T-helper 1 cell treated with Interleukin-12 subunit alpha and Interleukin-12 subunit beta and Interleukin-4 antibody, amounts not matched to agents 30 μg/mL and 1 μg/mL, for 36 hours (primary cell): ENCODE results near the gene WDR1.

Experiments used
- H3K27ac Mint-ChIP-seq: one replicate; pipeline ENCODE4 v1.8.0; 2021; ENCODE audit warnings: mild to moderate bottlenecking, mixed read lengths
- H3K27me3 Mint-ChIP-seq: one replicate; pipeline ENCODE4 v1.8.0; 2021; ENCODE audit warnings: low read depth, mixed read lengths
- H3K36me3 Mint-ChIP-seq: one replicate; pipeline ENCODE4 v1.8.0; 2021; ENCODE audit warnings: low read depth, mixed read lengths
- H3K4me1 Mint-ChIP-seq: one replicate; pipeline ENCODE4 v1.8.0; 2021; ENCODE audit warnings: low read depth, mixed read lengths
- H3K4me3 Mint-ChIP-seq: one replicate; pipeline ENCODE4 v1.8.0; 2021; ENCODE audit warnings: mild to moderate bottlenecking, moderate library complexity, mixed read lengths
- H3K9me3 Mint-ChIP-seq: one replicate; pipeline ENCODE4 v1.8.0; 2021; ENCODE audit warnings: mixed read lengths

WDR1 gene

DNA sequence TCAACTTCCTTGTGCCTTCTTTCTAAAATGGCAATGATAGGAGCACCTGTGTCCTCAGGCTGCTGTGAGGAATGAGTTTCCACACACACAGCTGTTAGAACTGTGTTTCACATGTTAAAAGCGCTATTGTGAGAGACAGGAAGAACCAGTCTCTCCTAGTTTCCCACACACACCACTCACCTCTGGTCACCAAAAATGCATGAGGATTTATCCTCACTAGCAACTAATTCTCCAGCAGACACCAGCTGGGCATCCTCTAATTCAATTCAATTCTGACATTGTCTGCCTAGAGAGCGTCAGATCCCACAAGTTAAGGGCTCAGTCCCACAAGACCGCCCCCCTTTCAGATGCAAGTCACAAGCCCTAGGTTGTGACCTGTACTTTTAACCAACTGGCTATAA lies 66.3 kb downstream of the WDR1 start:
- no peak overlapping the region for H3K27ac Mint-ChIP-seq
- H3K9me3 Mint-ChIP-seq: no peaks in the 10 kb centered on the region
- peaks cover 11% of the 10 kb centered on the region for H3K4me1 Mint-ChIP-seq
- H3K36me3 Mint-ChIP-seq: peaks cover 3% of the 10 kb centered on the region
- no peaks in the 10 kb centered on the region for H3K27me3 Mint-ChIP-seq
- H3K4me3 Mint-ChIP-seq: no peak overlapping the region

- Mint-ChIP-seq H3K9me3 (no peaks in the 10 kb centered on the region), H3K4me3 (no peak overlapping the region), H3K4me1 (peaks cover 11% of the 10 kb centered on the region), H3K27me3 (no peaks in the 10 kb centered on the region), H3K27ac (no peak overlapping the region), H3K36me3 (peaks cover 3% of the 10 kb centered on the region)
Observed at GRCh38 chr4:10048941-10049697, 67.5 kb downstream of the WDR1 start.

DNA sequence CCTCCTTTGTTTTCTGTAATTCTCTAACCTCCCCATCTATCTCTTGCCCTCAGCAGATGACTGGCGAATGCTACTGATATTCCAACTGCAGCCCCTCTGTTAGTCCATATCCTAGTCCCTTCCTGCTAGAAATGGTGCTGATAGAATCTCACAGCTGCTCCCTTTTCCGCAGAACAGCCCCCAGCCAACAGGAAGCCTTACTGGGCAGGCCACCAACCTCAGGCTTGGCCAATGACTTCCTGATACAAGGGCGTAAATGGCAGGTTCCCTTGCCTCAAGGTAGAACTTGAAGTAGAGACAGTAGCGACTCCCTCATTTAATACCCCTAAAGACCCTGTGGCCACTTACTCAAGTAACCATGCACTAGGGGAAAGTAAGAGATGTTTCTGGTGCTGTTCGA lies 68.6 kb downstream of the WDR1 start:
- H3K27me3 Mint-ChIP-seq: no peaks in the 10 kb centered on the region
- H3K27ac Mint-ChIP-seq: no peak overlapping the region
- no peak overlapping the region for H3K4me3 Mint-ChIP-seq
- peaks cover 11% of the 10 kb centered on the region for H3K4me1 Mint-ChIP-seq
- H3K36me3 Mint-ChIP-seq: peaks cover 3% of the 10 kb centered on the region
- peaks cover 1% of the 10 kb centered on the region for H3K9me3 Mint-ChIP-seq

GRCh38 chr4:10046471-10046870 lies 70.1 kb downstream of the WDR1 start:
- H3K9me3 Mint-ChIP-seq: peaks cover 9% of the 10 kb centered on the region
- no peak overlapping the region for H3K4me3 Mint-ChIP-seq
- H3K4me1 Mint-ChIP-seq: peaks cover 11% of the 10 kb centered on the region
- no peak overlapping the region for H3K27ac Mint-ChIP-seq
- peaks cover 9% of the 10 kb centered on the region for H3K36me3 Mint-ChIP-seq
- no peaks in the 10 kb centered on the region for H3K27me3 Mint-ChIP-seq

DNA sequence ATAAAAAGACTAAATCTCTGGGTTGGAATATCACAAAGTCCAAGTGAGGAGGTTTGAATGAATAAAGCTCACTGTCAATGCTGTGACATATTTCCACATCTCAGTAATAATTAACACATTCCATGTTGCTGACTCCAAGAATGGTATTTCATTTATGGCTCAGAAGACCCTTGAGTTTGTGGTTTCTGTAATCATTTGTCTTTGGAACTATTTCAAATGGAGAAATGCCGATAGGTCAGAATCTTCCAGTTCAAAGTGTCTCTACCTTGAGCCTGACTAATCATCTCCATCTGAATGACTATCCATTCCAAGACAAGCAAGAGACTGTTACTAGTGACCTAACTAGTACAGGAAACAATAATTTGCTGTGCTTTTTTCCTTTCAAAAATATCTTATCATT lies 71.1 kb downstream of the WDR1 start:
- no peaks in the 10 kb centered on the region for H3K27me3 Mint-ChIP-seq
- H3K27ac Mint-ChIP-seq: no peak overlapping the region
- peaks cover 11% of the 10 kb centered on the region for H3K4me1 Mint-ChIP-seq
- peaks cover 9% of the 10 kb centered on the region for H3K9me3 Mint-ChIP-seq
- no peak overlapping the region for H3K4me3 Mint-ChIP-seq
- H3K36me3 Mint-ChIP-seq: peaks cover 9% of the 10 kb centered on the region

DNA sequence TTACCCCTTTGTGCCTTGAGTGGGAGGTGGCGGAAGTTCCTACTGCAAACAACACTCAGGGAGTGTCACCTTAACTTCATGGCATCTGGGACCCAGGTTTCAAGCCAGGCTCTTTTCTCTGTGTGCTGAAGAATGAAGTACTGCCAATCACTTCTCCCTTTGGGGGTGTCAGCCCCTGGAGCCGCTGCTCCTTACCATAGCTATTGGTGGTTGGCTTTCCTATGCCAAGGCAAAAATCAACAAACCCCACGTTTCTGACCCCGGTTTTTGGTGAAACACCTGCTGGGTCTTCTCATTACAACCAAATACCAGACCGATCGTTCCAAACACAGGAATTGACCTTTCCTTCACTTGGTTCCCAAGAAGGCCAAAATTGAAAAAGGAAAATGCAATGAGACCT lies 75.6 kb downstream of the WDR1 start:
- no peak overlapping the region for H3K4me3 Mint-ChIP-seq
- H3K9me3 Mint-ChIP-seq: peaks cover 9% of the 10 kb centered on the region
- no peak overlapping the region for H3K27ac Mint-ChIP-seq
- H3K4me1 Mint-ChIP-seq: no peaks in the 10 kb centered on the region
- H3K36me3 Mint-ChIP-seq: peaks cover 6% of the 10 kb centered on the region
- H3K27me3 Mint-ChIP-seq: no peaks in the 10 kb centered on the region

DNA sequence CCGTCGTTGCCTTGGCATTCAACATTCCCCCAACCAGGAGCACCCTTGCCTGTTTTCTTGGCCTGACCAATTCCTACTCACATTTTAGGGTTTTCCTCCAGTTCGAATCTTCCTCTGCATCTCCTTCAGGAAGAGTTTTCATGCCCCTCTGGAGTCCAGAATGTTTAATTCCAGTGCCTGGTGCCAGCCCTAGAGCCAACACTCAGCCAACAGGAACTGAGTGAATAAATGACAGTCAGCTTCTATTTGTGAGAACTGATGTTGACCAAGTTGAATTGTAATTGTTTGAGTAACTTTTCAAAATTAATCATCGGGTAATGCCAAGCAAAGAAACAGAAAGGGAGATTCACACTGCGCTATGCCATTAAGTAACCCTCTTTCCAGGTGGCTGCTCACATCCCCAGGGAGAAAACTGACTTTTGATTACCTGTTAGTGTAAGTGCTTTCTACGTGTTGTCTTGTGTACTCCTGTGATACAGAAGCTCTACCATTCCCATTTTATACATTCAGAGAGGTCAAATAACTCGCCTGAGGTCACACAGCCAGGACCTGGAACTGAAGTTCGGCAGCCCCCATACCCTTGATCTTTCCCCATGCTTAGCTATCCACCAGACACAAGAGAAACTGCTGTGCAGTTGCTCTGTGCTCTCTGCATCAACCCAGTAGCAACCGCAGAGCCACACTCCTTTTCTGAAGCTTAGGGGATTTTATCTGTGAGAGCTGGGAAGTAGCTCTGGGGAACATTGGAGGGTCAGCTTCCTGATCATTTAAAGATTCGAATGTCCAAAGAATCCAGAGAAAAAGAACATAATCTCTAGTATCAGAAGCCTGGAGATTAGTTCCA lies 76.3 kb downstream of the WDR1 start:
- Mint-ChIP-seq H3K9me3 (peaks cover 9% of the 10 kb centered on the region), H3K27ac (no peak overlapping the region), H3K36me3 (peaks cover 6% of the 10 kb centered on the region), H3K4me1 (no peaks in the 10 kb centered on the region), H3K27me3 (no peaks in the 10 kb centered on the region), H3K4me3 (no peak overlapping the region)

DNA sequence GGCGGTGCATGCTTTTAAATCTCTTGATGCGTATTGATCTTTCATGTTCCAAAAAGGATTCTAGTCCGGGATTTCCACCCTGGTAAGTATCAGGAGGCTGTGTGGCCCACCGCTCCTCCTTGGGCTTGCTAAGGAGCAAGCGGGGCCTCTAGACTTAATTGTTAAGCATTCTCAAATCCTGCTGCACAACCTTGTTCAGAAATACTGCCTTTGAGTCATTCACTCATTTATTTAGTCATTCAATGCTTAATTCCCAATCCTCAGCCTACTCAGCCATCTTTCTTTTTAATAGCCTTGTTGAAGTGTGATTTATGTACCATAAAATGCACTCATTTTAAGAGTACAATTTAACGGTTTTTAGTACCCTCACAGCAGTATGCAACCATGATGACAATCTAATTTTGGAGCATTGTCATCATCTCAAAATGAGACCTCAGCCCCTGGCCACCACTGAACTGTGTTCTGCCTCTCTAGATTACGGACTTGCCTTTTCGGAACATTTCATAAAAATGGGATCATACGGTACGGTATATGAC lies 79.7 kb downstream of the WDR1 start:
- Mint-ChIP-seq H3K36me3 (no peaks in the 10 kb centered on the region), H3K4me1 (peaks cover 12% of the 10 kb centered on the region), H3K27me3 (no peaks in the 10 kb centered on the region), H3K9me3 (no peaks in the 10 kb centered on the region), H3K4me3 (no peak overlapping the region), H3K27ac (no peak overlapping the region)

GRCh38 chr4:10035130-10035529 lies 81.5 kb downstream of the WDR1 start:
- no peak overlapping the region for H3K27ac Mint-ChIP-seq
- H3K4me1 Mint-ChIP-seq: peaks cover 12% of the 10 kb centered on the region
- H3K27me3 Mint-ChIP-seq: no peaks in the 10 kb centered on the region
- no peaks in the 10 kb centered on the region for H3K36me3 Mint-ChIP-seq
- H3K4me3 Mint-ChIP-seq: no peak overlapping the region
- H3K9me3 Mint-ChIP-seq: no peaks in the 10 kb centered on the region

GRCh38 chr4:10034612-10035104 lies 81.9 kb downstream of the WDR1 start:
- Mint-ChIP-seq H3K36me3 (no peaks in the 10 kb centered on the region), H3K4me3 (no peak overlapping the region), H3K27ac (no peak overlapping the region), H3K27me3 (no peaks in the 10 kb centered on the region), H3K4me1 (peaks cover 12% of the 10 kb centered on the region), H3K9me3 (no peaks in the 10 kb centered on the region)

GRCh38 chr4:10034136-10034535 lies 82.5 kb downstream of the WDR1 start:
- no peaks in the 10 kb centered on the region for H3K36me3 Mint-ChIP-seq
- no peak overlapping the region for H3K4me3 Mint-ChIP-seq

DNA sequence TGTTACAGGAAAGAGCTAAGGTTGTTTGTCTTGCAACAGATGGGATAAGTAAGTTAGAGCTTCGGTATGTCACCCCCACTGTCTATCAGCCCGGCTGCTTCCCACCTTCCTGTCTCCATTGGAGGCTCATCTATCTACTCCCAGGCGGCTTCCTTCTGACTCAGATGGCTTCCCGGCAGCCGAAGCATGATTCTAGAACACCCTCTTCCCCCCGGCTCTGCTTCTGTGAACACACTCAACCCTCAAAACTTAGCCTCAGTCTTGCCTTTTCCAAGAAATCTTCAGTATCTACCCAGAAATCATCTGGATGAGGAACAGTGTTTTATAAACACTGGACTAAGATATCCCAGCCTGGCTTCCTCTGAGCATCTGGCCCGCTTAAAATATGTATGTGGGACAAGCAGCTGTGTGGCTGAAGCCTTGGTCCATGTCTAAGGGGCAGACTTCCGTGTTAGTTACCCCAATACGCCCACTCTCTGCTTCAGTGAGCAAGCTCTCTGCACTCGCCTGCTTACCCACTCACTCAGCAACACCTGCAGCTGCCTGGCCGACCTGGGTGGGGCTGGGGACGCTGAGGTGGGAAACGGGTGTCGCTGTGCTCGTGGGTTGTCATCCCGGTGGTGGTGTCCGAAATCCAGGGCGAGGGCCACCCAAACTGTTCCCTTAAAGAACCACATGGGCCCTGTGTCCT lies 83.3 kb downstream of the WDR1 start:
- Mint-ChIP-seq H3K4me3 (no peak overlapping the region), H3K27ac (peak overlapping the region; percentile 12), H3K36me3 (no peaks in the 10 kb centered on the region), H3K9me3 (no peaks in the 10 kb centered on the region), H3K4me1 (peaks cover 12% of the 10 kb centered on the region), H3K27me3 (no peaks in the 10 kb centered on the region)

More at GRCh38 chr4:10034136-10034535, 82.5 kb downstream of the WDR1 start:
- H3K27ac Mint-ChIP-seq: no peak overlapping the region
- H3K4me1 Mint-ChIP-seq: peaks cover 12% of the 10 kb centered on the region
- no peaks in the 10 kb centered on the region for H3K9me3 Mint-ChIP-seq
- H3K27me3 Mint-ChIP-seq: no peaks in the 10 kb centered on the region

- Mint-ChIP-seq H3K27ac (no peak overlapping the region), H3K4me1 (peaks cover 12% of the 10 kb centered on the region), H3K9me3 (no peaks in the 10 kb centered on the region), H3K27me3 (no peaks in the 10 kb centered on the region), H3K4me3 (no peak overlapping the region), H3K36me3 (no peaks in the 10 kb centered on the region)
Observed at GRCh38 chr4:10032625-10033024, 84.0 kb downstream of the WDR1 start.
